ENCODE data around the gene TMEM41A.
"Not testable (repeated sequence)": the region's sequence is repeated elsewhere in the genome, so short reads cannot be mapped to it uniquely, and the experiment has no call there.

Gene TMEM41A

GRCh38 chr3:185488465-185488864 lies 10.4 kb downstream of the TMEM41A start:
- no peak for DNase-seq (ENCODE audit: low read depth, low spot score)

- no peak for DNase-seq (ENCODE audit: low read depth, low spot score)
Measured at GRCh38 chr3:185486394-185486793, 12.4 kb downstream of the TMEM41A start.

- no peak for DNase-seq (ENCODE audit: low read depth, low spot score)
Measured at GRCh38 chr3:185484296-185484695, 14.5 kb downstream of the TMEM41A start.

GRCh38 chr3:185479373-185479945 lies 19.4 kb downstream of the TMEM41A start:
- DNase-seq (ENCODE audit: low read depth, low spot score) = no peak

GRCh38 chr3:185477316-185477715 lies 21.5 kb downstream of the TMEM41A start:
- no peak for DNase-seq (ENCODE audit: low read depth, low spot score)

- DNase-seq (ENCODE audit: low read depth, low spot score) = not testable (repeated sequence)
Measured at GRCh38 chr3:185474922-185475321, 23.9 kb downstream of the TMEM41A start.

GRCh38 chr3:185473290-185473815 lies 25.5 kb downstream of the TMEM41A start:
- no peak for DNase-seq (ENCODE audit: low read depth, low spot score)

- no peak for DNase-seq (ENCODE audit: low read depth, low spot score)
Measured at GRCh38 chr3:185470323-185470722, 28.5 kb downstream of the TMEM41A start.

GRCh38 chr3:185469542-185469941 lies 29.3 kb downstream of the TMEM41A start:
- DNase-seq (ENCODE audit: low read depth, low spot score) = no peak

GRCh38 chr3:185466123-185466522 lies 32.7 kb downstream of the TMEM41A start:
- not testable (repeated sequence) for DNase-seq (ENCODE audit: low read depth, low spot score)

- DNase-seq (ENCODE audit: low read depth, low spot score) = no peak
Measured at GRCh38 chr3:185465471-185465870, 33.4 kb downstream of the TMEM41A start.

GRCh38 chr3:185460719-185461350 lies 38.0 kb downstream of the TMEM41A start:
- no peak for DNase-seq (ENCODE audit: low read depth, low spot score)

- DNase-seq (ENCODE audit: low read depth, low spot score) = no peak
Measured at GRCh38 chr3:185460309-185460708, 38.5 kb downstream of the TMEM41A start.

GRCh38 chr3:185457376-185457775 lies 41.5 kb downstream of the TMEM41A start:
- no peak for DNase-seq (ENCODE audit: low read depth, low spot score)

GRCh38 chr3:185451432-185451831 lies 47.4 kb downstream of the TMEM41A start:
- not testable (repeated sequence) for DNase-seq (ENCODE audit: low read depth, low spot score)

GRCh38 chr3:185448107-185448506 lies 50.7 kb downstream of the TMEM41A start:
- no peak for DNase-seq (ENCODE audit: low read depth, low spot score)

- no peak for DNase-seq (ENCODE audit: low read depth, low spot score)
Measured at GRCh38 chr3:185444329-185444728, 54.5 kb downstream of the TMEM41A start.

- no peak for DNase-seq (ENCODE audit: low read depth, low spot score)
Measured at GRCh38 chr3:185442031-185442430, 56.8 kb downstream of the TMEM41A start.

GRCh38 chr3:185439745-185440466 lies 58.9 kb downstream of the TMEM41A start:
- DNase-seq (ENCODE audit: low read depth, low spot score) = no peak

All from smooth muscle cell of the brain vasculature (primary cell).